ENCODE results near the gene CYP2J2. TPM values are rescaled to one million over a fixed set of nuclear protein-coding genes. Genes with fewer than 3 reads are reported as not detected.

The CYP2J2 gene
- total RNA-seq, 1 donor from 2014 or later: 0.07 TPM

DNA sequence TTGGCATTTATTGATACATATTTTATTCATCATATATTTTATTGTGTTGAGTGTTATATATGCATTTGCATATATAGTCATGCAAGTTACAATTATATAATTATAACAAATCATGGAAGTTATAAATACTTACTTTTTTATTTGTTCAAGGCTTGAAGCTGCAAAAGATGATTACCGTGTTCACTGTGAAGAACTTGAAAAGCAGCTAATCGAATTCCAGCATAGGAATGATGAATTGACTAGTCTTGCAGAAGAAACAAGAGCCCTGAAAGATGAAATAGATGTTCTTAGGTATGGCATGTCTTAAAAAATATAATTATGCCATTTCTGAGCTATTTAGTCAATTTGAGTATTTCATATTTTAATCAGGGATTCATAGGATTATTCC, 79.7 kb downstream of the CYP2J2 start:
- Histone ChIP-seq H3F3A (ENCODE audit: low read depth) (no peaks in the 10 kb centered on the region), H4K20me1 (ENCODE audit: low read depth) (no peaks in the 10 kb centered on the region), H3K79me2 (ENCODE audit: low read depth) (no peaks in the 10 kb centered on the region), H2AFZ (replicated peaks) (no peak overlapping the region), H3K27ac (no peak overlapping the region), H3K27me3 (no peaks in the 10 kb centered on the region), H3K4me3 (no peak overlapping the region), H3K9me3 (ENCODE audit: low read depth) (no peaks in the 10 kb centered on the region), H3K36me3 (peaks cover 16% of the 10 kb centered on the region), H3K4me1 (no peaks in the 10 kb centered on the region), H3K4me2 (no peak overlapping the region), H3K9ac (no peak overlapping the region)
- peaks cover 7% of the 10 kb centered on the region for H3K4me1 Mint-ChIP-seq
- H3K27ac Mint-ChIP-seq: no peak overlapping the region
- TF ChIP-seq EZH2 (IDR thresholded peaks at IDR 0.05): no peak
- no peak for TF ChIP-seq EZH2phosphoT487 (IDR thresholded peaks at IDR 0.05)
- TF ChIP-seq, protein P1, sequence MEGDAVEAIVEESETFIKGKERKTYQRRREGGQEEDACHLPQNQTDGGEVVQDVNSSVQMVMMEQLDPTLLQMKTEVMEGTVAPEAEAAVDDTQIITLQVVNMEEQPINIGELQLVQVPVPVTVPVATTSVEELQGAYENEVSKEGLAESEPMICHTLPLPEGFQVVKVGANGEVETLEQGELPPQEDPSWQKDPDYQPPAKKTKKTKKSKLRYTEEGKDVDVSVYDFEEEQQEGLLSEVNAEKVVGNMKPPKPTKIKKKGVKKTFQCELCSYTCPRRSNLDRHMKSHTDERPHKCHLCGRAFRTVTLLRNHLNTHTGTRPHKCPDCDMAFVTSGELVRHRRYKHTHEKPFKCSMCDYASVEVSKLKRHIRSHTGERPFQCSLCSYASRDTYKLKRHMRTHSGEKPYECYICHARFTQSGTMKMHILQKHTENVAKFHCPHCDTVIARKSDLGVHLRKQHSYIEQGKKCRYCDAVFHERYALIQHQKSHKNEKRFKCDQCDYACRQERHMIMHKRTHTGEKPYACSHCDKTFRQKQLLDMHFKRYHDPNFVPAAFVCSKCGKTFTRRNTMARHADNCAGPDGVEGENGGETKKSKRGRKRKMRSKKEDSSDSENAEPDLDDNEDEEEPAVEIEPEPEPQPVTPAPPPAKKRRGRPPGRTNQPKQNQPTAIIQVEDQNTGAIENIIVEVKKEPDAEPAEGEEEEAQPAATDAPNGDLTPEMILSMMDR (IDR thresholded peaks at IDR 0.05): no peak
- no peaks in the 10 kb centered on the region for H3K27me3 Mint-ChIP-seq (ENCODE audit: insufficient read depth, low read depth)
- H3K9me3 Mint-ChIP-seq: no peaks in the 10 kb centered on the region
- H3K4me3 Mint-ChIP-seq: no peak overlapping the region
- DNase-seq (ENCODE audit: low spot score): no peak
- H3K36me3 Mint-ChIP-seq: peaks cover 16% of the 10 kb centered on the region

DNA sequence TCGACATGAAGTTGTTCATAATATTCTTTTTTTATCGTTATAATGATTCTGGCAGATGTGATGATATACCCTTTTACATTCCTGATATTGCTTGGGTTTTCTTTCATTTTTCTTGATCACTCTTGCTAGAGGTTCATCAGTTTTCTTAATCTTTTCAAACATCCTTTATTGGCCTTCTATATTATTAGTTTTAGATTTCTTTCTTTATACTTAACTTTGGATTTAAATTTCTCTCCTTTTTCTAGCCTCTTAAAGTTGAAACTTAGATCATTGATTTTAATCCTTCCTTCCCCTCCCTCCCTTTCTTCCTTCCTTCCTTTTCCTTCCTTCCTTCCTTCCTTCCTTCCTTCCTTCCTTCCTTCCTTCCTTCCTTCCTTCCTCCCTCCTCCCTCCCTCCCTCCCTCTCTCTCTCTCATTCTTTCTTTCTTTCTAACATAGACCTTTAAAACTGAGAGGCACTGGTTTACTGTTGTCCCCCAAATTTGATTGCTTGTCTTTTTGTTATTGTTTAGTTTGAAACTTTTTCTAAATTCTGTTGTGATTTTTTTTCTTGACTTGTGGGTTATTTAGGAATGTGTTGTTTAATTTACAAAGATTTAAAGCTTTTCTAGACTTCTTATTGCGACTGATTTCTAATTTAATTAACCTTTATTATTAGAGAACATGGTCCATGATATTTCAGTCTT, 80.2 kb downstream of the CYP2J2 start:
- DNase-seq (ENCODE audit: low spot score): no peak
- Histone ChIP-seq H3K9ac (no peak overlapping the region), H3F3A (ENCODE audit: low read depth) (no peaks in the 10 kb centered on the region), H3K27ac (no peak overlapping the region), H3K27me3 (no peaks in the 10 kb centered on the region), H3K4me1 (no peaks in the 10 kb centered on the region), H3K79me2 (ENCODE audit: low read depth) (no peaks in the 10 kb centered on the region), H4K20me1 (ENCODE audit: low read depth) (no peaks in the 10 kb centered on the region), H3K4me3 (no peak overlapping the region), H3K4me2 (no peak overlapping the region), H3K36me3 (peaks cover 16% of the 10 kb centered on the region), H3K9me3 (ENCODE audit: low read depth) (no peaks in the 10 kb centered on the region), H2AFZ (replicated peaks) (no peak overlapping the region)
- TF ChIP-seq, protein P1 (IDR thresholded peaks at IDR 0.05): no peak
- Mint-ChIP-seq H3K36me3 (peaks cover 16% of the 10 kb centered on the region), H3K27me3 (ENCODE audit: insufficient read depth, low read depth) (no peaks in the 10 kb centered on the region), H3K4me1 (peaks cover 7% of the 10 kb centered on the region), H3K27ac (no peak overlapping the region), H3K9me3 (no peaks in the 10 kb centered on the region), H3K4me3 (no peak overlapping the region)

DNA sequence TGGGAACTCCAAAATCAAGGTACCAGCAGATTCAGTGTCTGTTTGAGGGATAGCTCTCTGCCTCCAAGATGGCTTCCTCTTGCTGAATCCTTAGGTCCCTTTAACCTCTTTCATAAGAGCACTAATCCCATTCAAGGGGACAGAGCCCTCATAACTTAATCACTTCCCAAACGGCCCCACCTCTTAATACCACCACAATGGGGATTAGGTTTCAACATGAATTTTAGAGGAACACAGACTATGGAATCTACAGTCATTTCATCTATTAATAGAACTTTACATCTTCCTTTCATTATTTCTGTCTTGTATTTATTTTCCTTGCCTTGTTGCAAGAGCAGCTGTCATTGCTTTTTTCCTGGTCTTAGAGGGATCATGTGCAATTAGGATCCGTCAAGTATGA, 81.5 kb downstream of the CYP2J2 start:
- Histone ChIP-seq H3K36me3 (peaks cover 12% of the 10 kb centered on the region), H3K79me2 (ENCODE audit: low read depth) (no peaks in the 10 kb centered on the region), H3F3A (ENCODE audit: low read depth) (no peaks in the 10 kb centered on the region), H2AFZ (replicated peaks) (no peak overlapping the region), H3K4me1 (no peaks in the 10 kb centered on the region), H3K4me3 (no peak overlapping the region), H3K9me3 (ENCODE audit: low read depth) (no peaks in the 10 kb centered on the region), H3K4me2 (no peak overlapping the region), H4K20me1 (ENCODE audit: low read depth) (no peaks in the 10 kb centered on the region), H3K27me3 (no peaks in the 10 kb centered on the region), H3K27ac (no peak overlapping the region), H3K9ac (no peak overlapping the region)
- no peaks in the 10 kb centered on the region for H3K27me3 Mint-ChIP-seq (ENCODE audit: insufficient read depth, low read depth)
- TF ChIP-seq EZH2 (IDR thresholded peaks at IDR 0.05) (no peak), EZH2phosphoT487 (IDR thresholded peaks at IDR 0.05) (no peak)
- TF ChIP-seq, protein P1 (IDR thresholded peaks at IDR 0.05): no peak
- peak; percentile 17 for DNase-seq (ENCODE audit: low spot score)
- peaks cover 14% of the 10 kb centered on the region for H3K36me3 Mint-ChIP-seq
- H3K4me1 Mint-ChIP-seq: peaks cover 7% of the 10 kb centered on the region
- H3K4me3 Mint-ChIP-seq: no peak overlapping the region
- H3K27ac Mint-ChIP-seq: no peak overlapping the region
- H3K9me3 Mint-ChIP-seq: no peaks in the 10 kb centered on the region

Small RNA genes within 50 kb of the gene (small RNA-seq; reads per million reads assigned to genes)
- gene RN7SL475P: not detected

Other genes starting within 250 kb of the CYP2J2 start
- gene HOOK1, start 111.8 kb downstream of the CYP2J2 start, total RNA-seq (ENCODE audit: low replicate concordance): 9.3 and 12.1 TPM in 2 replicates
- not detected in 2 replicates for gene C1orf87, start 147.0 kb upstream of the CYP2J2 start, total RNA-seq (ENCODE audit: low replicate concordance)